ENCODE results near the gene PPP6R3. TPM values are rescaled to one million over a fixed set of nuclear protein-coding genes. Genes with fewer than 3 reads are reported as not detected.
"Not testable (repeated sequence)": the region's sequence is repeated elsewhere in the genome, so short reads cannot be mapped to it uniquely, and the experiment has no call there.

PPP6R3 gene
- polyA plus RNA-seq, 1 donor, result 62.8 TPM

DNA sequence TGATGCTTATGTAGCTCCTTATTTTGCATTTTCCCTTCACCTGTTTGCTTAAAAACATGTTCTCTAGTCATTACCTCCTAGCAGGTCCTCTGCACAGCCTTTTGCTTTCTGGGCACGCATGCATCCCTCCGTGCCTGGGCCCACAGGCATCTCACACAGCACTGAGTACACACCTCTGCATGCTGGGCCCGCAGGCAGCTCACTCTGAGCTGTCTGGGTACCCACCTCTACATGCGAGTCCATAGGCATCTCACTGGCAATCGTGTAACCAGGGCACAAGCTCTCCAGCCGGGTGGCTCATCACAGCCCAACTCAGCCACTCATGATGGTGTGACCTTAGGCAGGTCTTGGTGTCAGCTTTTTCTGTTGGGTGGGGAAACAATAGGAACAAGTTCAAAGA lies 155.1 kb downstream of the PPP6R3 start:
- no peak for DNase-seq

DNA sequence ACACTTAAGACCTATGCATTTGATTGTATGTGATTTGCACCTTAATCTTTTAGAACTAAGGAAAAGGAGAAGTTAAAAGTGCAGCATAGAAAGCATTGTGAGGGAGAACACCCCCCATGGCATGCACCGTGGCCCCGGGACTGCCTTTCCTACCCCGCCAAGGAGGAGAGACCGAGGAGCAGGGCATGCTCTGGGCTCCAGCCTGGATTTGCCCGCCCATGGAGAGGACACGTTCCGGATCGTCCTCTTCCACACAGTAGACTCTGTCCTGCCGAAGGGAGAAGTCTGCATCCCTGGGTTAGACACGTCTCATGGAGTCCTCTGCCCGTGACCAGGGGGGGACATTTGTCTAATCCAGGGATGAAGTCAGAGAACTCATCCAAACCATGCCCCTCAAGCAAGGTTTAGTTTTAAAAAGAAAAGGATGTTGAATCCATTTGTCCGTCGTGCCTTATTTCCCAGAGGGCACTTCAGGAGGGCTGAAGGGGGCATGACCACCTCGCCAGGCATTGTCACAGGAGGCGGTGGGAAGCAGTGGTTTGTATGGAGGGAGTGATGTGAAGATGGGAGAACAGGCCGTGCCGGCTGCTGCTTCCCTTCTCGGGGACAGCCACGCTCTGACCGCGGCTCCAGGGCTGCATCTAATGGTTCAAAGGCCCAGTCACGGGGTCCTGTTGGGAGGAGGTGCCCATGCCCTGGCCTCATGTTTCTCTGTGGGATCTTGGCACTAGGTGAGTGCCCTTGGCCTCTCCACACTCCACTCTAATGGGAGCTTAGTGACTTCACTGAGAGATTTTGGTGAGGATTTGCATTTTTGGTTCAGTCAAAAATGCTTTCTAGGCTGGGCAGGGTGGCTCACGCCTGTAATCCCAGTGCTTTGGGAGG lies 157.6 kb downstream of the PPP6R3 start:
- no peak for DNase-seq

DNA sequence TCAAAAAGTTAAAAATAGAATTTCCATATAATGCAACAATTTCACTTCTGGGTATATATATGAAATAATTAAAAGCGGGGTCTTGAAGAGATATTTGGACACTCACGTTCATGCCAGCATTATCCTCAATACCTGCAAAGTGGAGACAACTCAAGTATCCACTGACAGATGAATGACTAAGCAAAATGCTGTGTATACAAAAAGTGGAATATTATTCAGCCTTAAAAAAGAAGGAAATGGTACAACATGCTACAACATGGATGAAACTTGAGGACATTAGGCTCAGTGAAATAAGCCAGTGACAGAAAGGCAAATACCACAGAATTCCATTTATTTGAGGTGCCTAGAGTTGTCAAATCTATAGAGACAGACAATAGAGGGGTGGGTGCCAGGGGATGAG lies 161.3 kb downstream of the PPP6R3 start:
- no peak for DNase-seq

DNA sequence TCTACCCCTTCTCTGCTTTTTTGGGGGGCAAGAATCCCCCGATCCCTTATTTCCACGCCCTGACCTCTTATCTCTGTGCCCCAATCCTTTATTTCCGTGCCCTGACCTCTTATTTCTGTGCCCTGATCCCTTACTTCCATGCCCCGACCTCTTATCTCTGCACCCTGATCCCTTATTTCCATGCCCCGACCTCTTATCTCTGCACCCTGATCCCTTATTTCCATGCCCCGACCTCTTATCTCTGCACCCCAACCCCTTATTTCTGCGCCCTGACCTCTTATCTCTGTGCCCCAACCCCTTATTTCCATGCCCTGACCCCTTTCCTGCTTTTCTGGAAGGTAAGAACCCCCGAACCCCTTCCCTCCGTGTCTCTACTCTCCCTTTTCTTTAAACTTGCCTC lies 163.2 kb downstream of the PPP6R3 start:
- not testable (repeated sequence) for DNase-seq

DNA sequence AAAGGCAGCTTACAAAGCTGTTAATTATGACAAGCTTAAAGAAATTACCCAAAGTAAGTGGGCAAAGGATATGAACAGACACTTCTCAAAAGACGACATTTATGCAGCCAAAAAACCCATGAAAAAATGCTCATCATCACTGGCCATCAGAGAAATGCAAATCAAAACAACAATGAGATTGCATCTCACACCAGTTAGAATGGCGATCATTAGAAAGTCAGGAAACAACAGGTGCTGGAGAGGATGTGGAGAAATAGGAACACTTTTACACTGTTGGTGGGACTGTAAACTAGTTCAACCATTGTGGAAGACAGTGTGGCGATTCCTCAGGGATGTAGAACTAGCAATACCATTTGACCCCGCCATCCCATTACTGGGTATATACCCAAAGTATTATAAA lies 164.5 kb downstream of the PPP6R3 start:
- DNase-seq, result not testable (repeated sequence)

DNA sequence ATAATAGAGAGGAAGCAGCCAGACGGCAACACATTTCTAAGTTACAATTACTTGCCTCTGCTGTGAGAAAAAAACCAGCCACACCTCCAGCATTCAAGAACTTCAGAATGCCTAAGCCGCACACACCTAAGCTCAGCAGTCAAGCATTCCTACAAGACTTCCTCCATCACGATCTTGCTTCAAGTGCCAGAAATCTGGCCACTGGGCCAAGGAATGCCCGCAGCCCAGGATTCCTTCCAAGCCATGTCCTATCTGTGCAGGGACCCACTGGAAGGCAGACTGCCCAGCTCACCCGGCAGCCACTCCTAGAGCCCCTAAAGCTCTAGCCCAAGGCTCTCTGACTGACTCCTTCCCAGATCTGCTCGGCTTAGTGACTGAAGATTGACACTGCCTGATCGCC lies 165.7 kb downstream of the PPP6R3 start:
- not testable (repeated sequence) for DNase-seq

DNA sequence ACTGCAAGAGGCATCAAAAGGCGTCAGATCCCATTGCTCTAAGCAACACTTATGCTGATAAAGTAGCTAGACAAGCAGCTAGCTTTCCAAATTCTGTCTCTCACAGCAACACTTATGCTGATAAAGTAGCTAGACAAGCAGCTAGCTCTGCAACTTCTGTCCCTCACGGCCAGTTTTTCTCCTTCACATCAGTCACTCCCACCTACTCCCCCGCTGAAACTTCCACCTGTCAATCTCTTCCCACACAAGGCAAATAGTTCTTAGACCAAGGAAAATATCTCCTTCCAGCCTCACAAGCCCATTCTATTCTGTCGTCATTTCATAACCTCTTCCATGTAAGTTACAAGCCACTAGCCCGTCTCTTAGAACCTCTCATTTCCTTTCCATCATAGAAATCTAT lies 168.3 kb downstream of the PPP6R3 start:
- DNase-seq, result not testable (repeated sequence)

DNA sequence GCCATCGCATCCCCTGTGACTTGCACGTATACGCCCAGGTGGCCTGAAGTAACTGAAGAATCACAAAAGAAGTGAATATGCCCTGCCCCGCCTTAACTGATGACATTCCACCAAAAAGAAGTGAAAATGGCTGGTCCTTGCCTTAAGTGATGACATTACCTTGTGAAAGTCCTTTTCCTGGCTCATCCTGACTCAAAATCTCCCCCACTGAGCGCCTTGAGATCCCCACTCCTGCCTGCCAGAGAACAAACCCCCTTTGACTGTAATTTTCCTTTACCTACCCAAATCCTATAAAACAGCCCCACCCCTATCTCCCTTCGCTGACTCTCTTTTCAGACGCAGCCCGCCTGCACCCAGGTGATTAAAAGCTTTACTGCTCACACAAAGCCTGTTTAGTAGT lies 171.8 kb downstream of the PPP6R3 start:
- not testable (repeated sequence) for DNase-seq

DNA sequence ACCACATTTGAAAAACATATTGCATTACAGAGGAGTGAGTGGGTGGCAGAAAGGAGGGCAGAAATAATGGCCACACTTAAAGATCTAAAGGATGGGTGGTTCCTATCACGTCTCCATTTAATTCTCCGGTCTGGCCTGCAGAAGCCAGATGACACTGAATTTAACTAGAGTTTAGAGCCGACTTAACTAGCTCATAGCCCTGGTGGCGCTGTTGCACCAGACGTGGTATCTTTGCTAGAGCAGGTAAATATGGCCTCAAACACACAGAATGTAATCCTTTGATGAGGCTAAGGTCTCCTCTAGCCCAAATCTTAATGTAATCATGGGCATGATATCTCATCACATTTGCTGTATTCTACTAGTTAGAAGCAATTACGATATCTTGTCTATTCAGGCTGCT lies 172.2 kb downstream of the PPP6R3 start:
- DNase-seq, result no peak

DNA sequence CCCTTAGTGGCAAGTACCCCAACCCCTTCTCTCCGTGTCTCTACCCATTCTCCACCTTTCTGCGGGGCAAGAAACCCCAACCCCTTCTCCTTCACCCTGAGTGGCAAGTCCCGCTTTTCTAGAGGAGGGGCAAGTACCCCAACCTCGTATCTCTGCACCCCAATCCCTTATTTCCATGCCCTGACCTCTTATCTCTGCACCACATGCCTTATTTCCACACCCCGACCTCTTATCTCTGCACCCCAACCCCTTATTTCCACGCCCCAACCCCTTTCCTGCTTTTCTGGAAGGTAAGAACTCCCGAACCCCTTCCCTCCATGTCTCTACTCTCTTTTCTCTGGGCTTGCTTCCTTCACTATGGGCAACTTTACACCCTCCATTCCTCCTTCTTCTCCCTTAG lies 174.1 kb downstream of the PPP6R3 start:
- not testable (repeated sequence) for DNase-seq

DNA sequence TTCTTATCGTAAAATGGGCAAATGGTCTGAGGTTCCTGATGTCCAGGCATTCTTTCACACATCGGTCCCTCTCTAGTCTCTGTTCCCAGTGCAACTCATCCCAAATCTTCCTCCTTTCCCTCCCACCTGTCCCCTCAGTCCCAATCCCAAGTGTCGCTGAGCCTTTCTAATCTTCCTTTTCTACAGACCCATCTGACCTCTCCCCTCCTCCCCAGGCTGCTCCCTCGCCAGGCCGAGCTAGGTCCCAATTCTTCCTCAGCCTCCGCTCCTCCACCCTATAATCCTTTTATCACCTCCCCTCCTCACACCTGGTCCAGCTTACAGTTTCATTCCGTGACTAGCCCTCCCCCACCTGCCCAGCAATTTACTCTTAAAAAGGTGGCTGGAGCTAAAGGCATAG lies 174.6 kb downstream of the PPP6R3 start:
- DNase-seq, result not testable (repeated sequence)

DNA sequence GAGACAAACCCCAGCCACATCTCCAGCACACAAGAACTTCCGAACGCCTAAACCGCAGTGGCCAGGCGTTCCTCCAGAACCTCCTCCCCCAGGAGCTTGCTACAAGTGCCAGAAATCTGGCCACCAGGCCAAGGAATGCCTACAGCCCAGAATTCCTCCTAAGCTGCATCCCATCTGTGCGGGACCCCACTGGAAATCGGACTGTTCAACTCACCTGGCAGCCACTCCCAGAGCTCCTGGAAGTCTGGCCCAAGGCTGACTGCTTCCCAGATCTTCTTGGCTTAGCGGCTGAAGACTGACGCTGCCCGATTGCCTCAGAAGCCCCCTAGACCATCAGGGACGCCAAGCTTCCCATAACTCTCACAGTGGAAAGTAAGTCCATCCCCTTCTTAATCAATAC lies 175.3 kb downstream of the PPP6R3 start:
- DNase-seq, result not testable (repeated sequence)

DNA sequence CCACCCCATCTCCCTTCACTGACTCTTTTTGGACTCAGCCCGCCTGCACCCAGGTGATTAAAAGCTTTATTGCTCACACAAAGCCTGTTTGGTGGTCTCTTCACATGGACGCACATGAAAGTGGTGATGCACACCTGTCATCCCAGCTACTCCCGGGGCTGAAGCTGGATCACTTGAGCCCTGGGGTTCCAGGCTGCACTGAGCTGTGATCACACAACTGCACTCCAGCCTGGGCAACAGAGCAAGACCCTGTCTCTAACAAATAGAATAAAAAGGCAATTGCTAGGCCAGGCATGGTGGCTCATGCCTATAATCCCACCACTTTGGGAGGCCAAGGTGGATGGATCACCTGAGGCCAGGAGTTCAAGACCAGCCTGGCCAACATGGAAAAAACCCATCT lies 178.8 kb downstream of the PPP6R3 start:
- not testable (repeated sequence) for DNase-seq

DNA sequence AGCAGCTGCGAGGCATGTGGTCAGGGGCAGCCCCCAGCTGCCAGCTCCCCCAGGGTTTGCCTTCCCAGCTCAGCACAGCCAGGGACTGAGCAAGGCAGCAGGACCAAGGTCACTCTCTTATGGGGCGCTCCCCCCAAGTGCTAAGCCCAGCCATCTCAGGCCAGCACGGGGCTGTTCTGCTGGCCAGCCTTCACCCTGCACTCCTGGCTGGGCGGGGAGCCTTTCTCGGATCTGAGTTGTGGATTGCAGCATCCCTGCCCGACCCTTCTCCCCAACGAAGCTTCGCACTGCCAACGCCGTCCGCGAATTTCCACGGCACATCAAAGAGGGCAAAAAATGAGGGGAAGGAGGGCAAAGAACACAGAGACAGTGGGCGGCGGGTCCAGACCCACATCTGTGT lies 181.3 kb downstream of the PPP6R3 start:
- no peak for DNase-seq

DNA sequence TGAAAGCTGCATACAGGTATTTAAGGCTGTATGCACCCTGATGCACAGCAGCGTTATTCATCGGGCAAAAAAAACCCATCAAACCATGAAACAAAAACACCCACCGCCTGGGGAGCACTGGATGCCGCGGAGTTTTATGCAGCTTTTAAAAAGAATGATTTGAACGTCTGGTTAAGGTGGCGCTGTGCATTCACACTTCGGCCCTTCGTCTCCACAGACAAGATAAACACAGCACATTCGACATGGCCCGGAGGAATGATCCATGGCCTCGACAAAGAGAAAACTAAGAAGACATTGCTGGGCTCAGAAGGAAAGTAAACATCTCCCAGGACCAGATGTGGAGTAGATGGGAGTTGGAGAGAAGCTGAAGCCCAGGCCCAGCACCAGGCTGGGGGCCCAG lies 183.0 kb downstream of the PPP6R3 start:
- no peak for DNase-seq

DNA sequence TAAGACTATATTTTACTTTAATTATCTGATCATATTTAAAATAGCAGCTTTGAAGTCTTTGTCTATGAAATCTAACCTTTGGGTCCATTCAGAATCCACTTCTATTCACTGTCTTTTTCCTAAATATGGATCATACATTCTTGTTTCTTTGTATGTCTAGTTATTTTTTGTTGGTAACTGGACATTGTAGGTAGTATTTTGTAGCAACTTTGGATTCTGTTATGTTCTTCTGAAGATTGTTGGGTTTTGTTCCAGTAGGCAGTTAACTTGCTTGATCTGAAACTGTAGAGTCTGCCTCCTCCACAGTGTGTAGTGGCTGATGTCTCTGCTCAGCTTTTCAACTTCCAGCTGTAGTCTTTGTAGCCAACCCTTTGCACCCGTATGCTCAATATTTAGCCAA lies 186.3 kb downstream of the PPP6R3 start:
- DNase-seq, result no peak

DNA sequence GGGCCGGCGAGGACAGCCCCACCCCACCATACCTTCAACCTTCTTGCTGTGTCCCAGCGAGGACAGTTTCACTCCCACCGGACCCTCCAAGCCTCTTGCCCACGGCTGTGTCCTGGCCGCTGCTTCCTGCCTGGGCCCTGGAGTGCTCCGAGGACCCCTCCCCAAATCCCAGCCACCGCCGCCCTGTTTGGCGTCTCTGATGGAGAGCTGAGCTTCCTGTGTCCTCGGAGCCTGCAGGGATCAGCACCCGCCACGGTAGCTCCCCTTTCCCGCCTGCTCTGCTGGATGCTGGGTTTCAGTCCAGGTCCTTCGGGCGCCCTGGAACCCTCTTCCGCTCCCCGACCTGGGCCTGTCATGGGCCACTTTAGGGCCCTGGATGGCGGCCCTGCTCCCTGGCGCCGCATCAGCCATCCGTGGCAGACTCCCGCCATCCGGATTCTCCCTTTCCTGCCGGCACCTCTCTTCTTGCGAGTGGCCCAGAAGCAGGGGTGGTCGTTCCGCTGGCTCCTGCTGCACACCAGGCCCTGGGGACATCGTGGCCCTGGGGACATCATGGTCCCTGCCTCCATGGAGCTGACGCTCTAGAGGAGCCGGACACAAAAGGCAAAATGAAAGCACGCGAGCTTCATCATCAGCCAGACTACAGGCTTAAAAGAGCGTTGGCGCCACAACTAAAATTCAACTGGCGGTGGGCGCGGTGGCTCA lies 189.5 kb downstream of the PPP6R3 start:
- no peak for DNase-seq

DNA sequence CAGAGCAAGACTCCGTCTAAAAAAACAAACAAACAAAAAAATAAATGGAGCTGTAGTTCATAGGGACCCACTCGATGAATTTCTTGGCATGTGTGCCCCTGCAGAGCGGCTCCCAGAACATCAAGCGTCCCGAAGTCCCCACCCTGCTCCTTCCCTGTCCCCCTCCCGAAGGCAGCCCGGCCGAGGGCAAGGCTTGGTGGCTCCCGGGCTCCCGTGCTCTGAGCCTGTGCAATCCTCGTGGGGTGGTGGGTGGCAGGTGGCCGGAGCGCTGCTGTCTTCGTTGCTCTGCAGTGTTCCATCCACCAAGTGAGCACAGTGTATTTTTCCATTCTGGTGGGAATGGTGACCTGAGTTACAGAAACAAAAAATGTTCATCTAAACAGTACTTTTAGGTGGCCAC lies 190.2 kb downstream of the PPP6R3 start:
- no peak for DNase-seq

DNA sequence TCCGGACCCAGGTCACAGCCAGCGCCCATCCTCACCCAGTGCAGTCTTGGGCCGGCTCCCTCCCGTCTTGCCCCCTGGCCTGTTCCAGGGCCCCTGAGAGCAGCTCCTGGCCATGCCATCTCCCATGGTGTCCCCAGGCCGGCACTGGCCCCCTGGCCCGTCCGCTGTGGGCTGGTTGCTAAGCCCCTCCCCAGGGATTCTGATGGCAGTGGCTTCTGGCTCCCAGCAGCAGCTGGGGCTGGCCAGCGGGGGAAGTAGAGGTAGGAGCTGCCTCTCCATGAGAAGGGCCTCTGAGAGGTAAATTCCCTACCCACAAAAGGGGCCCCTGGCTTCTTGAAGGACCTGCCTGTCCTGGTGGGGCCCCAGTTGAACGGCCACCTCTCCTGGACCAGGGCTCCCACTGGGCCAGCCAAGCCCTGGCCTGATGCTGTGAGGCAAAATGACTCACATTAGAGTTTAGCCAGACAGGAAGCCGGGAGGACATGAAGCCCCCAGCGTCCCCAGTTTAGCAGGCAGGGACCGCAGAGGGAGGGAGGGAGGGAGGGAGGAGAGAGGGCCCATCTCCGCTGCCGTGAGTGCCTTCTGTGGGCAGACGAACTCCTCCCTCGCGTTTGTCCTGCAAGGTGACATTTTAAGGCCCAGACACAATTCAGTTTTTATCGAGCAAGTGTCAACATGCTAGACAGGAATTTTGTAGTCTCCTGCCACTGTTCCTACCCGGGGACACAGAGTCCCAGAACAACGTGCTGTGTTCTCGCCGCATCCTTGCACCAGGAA lies 190.8 kb downstream of the PPP6R3 start:
- no peak for DNase-seq

DNA sequence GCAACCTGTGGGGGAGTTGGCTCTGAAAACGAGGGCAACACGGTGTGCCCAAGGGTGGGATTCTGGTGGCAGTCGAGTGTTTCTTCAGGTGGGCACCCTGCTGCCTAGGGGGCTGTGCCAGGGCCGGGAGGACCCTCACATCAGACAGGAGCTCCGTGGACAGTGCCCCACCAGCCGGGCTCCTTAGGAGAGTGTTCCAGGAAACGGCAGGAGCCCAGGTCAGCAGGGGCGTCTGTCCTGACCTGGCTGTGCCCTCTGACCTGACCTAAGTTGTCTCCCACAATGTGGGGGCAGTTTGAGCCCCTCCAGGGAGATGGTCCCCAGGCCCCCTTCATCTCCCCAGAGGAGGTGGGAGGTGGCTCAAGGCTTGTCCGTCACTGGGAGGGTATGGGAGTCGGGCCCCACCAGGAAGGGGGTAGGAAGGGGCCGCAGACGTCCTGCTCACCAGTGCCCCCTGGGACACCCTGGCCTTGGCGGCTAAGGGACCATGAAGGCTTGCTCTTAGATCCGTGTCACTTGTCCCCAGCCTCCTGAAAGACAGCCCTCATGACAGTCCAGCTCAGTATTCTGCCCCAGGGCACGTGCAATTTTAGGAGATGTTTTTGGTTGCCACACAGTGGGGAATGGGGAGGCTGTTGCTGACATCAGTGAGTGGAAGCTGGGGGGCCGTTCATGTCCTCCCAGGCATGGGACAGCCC lies 191.6 kb downstream of the PPP6R3 start:
- no peak for DNase-seq

DNA sequence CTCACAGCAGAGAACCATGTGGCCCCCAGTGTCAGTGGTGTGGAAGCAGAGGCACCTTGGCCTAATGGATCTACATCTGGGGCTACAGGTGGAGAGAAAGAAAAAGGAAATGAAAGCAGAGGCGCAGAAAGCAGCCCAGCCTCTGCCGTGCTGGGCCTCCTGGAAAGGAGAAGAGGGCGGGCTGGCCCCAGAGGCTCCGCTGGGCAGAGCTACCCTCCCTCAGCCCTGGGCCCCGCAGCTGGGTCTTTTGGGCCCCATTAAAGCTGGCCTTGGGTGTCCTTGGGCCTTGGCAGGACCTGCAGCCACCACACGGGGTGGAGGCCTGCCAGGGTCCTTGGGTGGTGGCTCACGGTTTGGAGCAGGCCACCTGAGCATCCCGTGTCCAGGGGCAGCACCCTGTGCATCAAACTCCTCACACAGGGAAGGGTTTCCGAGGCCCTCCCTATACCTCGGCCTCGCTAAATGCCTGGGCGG lies 192.2 kb downstream of the PPP6R3 start:
- DNase-seq, result no peak

Measured in hindlimb muscle (tissue), 1 donor.